Hepatic stellate cell (primary cell): ENCODE data around the gene FDXACB1.

Experiments
- DNase-seq: peaks from one replicate; pipeline ENCODE4 v3.0.0; 2011; ENCODE audit warnings: low spot score

Gene FDXACB1

DNA sequence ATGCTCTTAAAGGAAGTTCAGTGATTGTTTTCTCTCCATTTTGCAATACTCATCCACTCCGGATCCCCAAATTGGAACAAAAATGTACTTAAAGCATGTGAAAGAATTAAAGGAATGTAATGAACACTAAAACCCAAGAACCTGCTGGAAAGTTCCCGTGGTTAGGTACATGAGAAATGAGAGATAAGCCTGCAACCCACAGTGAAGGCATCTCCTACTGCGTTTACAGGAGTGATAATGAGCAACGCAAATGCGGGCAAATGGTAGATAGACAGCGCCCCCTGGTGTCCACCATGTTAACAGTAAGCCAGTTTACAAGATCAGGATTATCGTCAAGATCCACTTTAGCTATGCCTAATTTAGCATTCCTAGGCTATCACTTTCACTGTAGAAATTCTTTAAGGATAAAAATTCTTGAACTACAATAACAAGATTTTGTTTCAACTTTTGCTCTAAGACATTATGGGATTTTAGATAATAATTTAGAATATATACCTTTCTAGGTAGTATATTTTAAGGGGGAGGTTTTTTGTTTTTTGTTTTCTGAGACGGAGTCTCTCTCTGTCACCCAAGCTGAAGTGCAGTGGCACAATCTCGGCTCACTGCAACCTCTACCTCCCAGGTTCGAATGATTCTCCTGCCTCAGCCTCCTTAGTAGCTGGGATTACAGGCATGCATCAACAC, 37.5 kb downstream of the FDXACB1 start:
- peak; percentile 58 for DNase-seq

DNA sequence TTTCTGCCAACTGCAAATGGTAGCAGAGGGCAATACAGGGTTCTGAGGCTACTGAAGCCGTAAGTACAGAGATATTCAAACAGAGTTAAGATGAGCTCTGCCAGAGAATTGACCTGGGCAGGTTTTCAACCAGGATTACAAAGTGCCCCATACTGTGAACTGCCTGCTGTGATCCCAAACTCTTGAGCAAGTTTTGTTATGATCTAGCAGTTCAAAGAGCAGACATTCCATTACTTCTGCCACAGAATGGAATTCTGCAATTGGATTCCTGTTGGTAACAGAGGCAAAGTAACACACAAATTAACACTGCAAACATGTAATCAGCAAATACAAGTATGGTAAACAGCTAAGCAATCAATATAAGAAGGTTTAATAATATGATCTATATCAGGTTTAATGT, 38.8 kb downstream of the FDXACB1 start:
- no peak for DNase-seq

DNA sequence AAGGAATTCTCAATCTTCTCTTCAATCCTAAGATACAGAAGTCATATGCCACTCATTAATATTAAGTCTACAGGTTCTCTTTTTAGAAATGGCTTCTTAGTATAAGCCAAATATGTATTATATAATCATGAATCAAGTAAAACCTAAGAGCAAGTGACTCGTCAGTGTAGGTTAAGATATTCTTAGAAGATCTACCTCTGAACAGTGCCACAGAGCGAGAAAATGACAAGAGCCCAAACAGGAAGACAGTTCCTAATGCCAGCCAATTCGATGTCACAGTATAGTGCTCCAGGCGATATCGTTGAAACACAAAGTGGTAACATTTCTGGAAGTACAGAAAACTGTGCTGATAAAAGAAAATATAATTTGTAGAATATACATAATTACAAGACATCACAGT, 40.9 kb downstream of the FDXACB1 start:
- DNase-seq: no peak

DNA sequence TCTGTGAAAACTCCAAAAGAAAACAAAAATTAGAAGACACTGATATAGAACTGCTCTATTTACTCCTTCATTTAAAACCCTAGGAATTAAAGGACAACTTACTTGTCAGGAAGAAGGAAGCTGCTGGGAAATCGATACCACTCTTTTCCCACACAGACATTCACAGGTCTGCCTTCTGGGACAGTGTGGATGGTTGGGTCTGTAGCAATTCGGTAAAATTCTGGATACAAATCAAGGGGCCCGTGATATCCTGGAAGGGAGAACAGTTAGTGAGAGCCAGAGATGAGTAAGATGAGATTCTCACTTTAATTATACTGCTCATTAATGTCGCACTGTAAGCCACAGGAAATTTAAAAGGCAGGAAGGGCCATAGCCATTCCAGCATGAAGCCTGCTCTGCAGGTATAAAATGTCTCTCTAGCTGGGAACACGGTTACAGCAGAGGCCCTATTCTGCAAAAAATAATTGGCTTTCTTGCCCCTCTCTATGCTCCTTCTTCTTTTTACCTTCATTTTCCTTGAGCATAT, 41.5 kb downstream of the FDXACB1 start:
- DNase-seq: no peak

DNA sequence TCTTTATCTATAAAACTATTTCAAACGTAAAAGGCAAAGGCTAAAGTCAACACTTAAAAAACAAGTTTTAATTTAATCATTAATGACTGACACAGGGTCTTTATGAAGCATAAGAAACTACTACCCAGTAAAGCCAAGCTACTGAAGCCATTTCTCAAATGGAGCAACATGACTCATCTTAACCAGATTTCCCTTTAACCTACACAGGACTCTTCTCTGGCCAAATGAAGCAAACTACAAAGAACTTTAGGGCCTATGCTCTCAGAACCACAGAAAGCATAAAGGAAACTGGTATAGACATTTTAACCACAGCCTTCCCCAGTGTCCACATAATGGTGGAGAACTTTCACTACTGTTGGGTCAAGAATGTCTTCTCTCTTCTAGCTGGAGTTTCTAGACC, 42.2 kb downstream of the FDXACB1 start:
- DNase-seq: no peak

DNA sequence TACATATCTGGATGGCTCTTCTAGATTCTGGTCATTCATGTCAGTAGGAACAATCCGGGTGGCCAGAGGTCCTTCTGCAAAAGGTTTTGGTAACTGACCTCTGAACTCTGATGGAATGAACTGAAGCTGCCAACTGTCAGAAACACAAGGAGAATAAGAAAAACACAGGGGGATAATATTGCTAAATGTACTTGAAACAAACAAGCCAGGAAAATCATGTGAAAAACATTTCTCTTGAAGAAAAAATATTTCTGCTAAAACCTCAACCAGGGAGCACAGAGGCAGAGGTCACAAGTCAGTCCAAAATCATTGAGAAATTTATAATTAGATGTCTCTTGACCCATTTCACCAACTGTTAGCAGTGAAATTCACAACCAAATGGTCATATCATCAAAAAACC, 42.8 kb downstream of the FDXACB1 start:
- DNase-seq: no peak

GRCh38 chr11:111835665-111836064, 43.3 kb downstream of the FDXACB1 start:
- DNase-seq: no peak

GRCh38 chr11:111834432-111835163, 44.4 kb downstream of the FDXACB1 start:
- DNase-seq: no peak

GRCh38 chr11:111833524-111833923, 45.4 kb downstream of the FDXACB1 start:
- DNase-seq: no peak

DNA sequence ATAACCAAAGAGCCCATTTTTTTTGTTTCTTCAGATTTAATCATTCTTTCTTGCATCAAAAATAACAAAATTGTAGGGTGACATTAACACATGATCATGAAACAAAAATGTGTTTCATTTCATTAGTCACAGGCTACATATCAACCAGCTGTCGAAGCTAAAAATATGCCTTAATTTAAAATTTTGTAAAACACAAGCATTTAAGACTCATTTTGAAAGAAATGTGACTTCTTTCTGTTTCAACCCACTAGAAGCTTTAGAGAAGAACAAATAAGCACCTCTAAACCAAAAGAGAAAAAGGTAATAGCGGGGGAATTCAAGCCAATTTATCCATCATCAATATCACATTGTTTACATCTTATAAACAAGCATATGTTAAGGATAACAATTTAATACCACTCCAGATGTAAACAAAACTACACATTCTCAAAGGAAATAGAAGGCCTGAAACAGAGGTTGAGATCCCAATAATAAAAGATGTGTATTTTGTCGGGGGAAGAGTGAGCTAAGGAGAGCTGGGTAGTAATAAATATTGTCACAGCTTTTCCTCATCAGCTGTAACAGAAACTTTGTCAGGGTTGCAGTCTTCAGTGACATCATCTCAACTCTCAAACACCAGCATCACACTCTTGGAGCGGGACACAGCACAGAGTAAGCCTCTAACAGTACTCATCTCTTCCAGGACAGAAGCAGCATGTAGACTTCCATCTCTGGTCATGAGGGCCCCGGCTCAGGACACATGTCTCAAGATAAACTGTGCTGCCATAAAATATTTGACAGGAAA, 49.6 kb downstream of the FDXACB1 start:
- no peak for DNase-seq

GRCh38 chr11:111826322-111826950, 52.5 kb downstream of the FDXACB1 start:
- no peak for DNase-seq
